HepG2 (cell line): ENCODE data around the gene CDKN1A. TPM values are rescaled to one million over a fixed set of nuclear protein-coding genes. Genes with fewer than 3 reads are reported as not detected.
A peak's percentile ranks its signal among the peaks of the same experiment; 100 is the strongest.

Experiments
- CC2D1A ChIP-seq: sonication (generic); formaldehyde crosslinking; IDR thresholded peaks from 2 replicates; pipeline ENCODE4 v1.8.1; 2023; ENCODE audit warnings: mild to moderate bottlenecking, missing genetic modification reagents
- ETV6 ChIP-seq: sonication (generic); formaldehyde crosslinking; conservative IDR thresholded peaks from 2 replicates; pipeline ENCODE4 v1.4.0; 2020; ENCODE audit warnings: missing genetic modification reagents
- HIVEP1 ChIP-seq: sonication (generic); formaldehyde crosslinking; IDR thresholded peaks from 2 replicates; pipeline ENCODE4 v1.4.0; 2020; ENCODE audit warnings: mild to moderate bottlenecking, missing genetic modification reagents
- MATR3 ChIP-seq: sonication (generic); formaldehyde crosslinking; IDR thresholded peaks from 2 replicates; pipeline ENCODE4 v1.4.0; 2020; ENCODE audit warnings: missing genetic modification reagents
- MTF1 ChIP-seq: sonication (generic); formaldehyde crosslinking; IDR thresholded peaks from 2 replicates; pipeline ENCODE4 v1.5.0; 2020; ENCODE audit warnings: missing genetic modification reagents
- MXD1 ChIP-seq: sonication (generic); formaldehyde crosslinking; IDR thresholded peaks from 2 replicates; pipeline ENCODE4 v1.4.0; 2020; ENCODE audit warnings: mild to moderate bottlenecking, missing genetic modification reagents
- NBN ChIP-seq: fragments of 450-650 bp; conservative IDR thresholded peaks from 2 replicates; pipeline ENCODE4 v1.6.1; 2017
- PHF20 ChIP-seq: sonication (generic); formaldehyde crosslinking; IDR thresholded peaks from 2 replicates; pipeline ENCODE4 v1.5.0; 2020; ENCODE audit warnings: mild to moderate bottlenecking, missing genetic modification reagents
- RFXAP ChIP-seq: sonication (generic); formaldehyde crosslinking; IDR thresholded peaks from 2 replicates; pipeline ENCODE4 v1.4.0; 2020; ENCODE audit warnings: missing genetic modification reagents, borderline replicate concordance
- SAP130 ChIP-seq: IDR thresholded peaks from 2 replicates; pipeline ENCODE4 v1.6.1; 2016; ENCODE audit warnings: low read depth
- TIGD3 ChIP-seq: sonication (generic); formaldehyde crosslinking; IDR thresholded peaks from 2 replicates; pipeline ENCODE4 v1.5.1; 2020; ENCODE audit warnings: mild to moderate bottlenecking, missing genetic modification reagents, borderline replicate concordance
- ZBTB10 ChIP-seq: sonication (generic); formaldehyde crosslinking; IDR thresholded peaks from 2 replicates; pipeline ENCODE4 v1.4.0; 2020; ENCODE audit warnings: missing genetic modification reagents, borderline replicate concordance
- ZBTB46 ChIP-seq: sonication (generic); formaldehyde crosslinking; IDR thresholded peaks from 2 replicates; pipeline ENCODE4 v1.4.0; 2020; ENCODE audit warnings: mild to moderate bottlenecking, missing genetic modification reagents, borderline replicate concordance
- ZNF124 ChIP-seq: sonication (generic); formaldehyde crosslinking; IDR thresholded peaks from 2 replicates; pipeline ENCODE4 v1.4.0; 2020; ENCODE audit warnings: missing genetic modification reagents
- ZNF253 ChIP-seq: sonication (generic); formaldehyde crosslinking; IDR thresholded peaks from 2 replicates; pipeline ENCODE4 v1.8.0; 2022; ENCODE audit warnings: mild to moderate bottlenecking, missing genetic modification reagents, borderline replicate concordance
- ZNF331 ChIP-seq: sonication (generic); formaldehyde crosslinking; IDR thresholded peaks from 2 replicates; pipeline ENCODE4 v1.4.0; 2020; ENCODE audit warnings: missing genetic modification reagents
- ZNF446 ChIP-seq: sonication (generic); formaldehyde crosslinking; IDR thresholded peaks from 2 replicates; pipeline ENCODE4 v1.5.0; 2020; ENCODE audit warnings: mild to moderate bottlenecking, missing genetic modification reagents
- ZNF598 ChIP-seq: sonication (generic); formaldehyde crosslinking; IDR thresholded peaks from 2 replicates; pipeline ENCODE4 v1.5.1; 2020; ENCODE audit warnings: mild to moderate bottlenecking, missing genetic modification reagents, borderline replicate concordance
- ZNF780A ChIP-seq: sonication (generic); formaldehyde crosslinking; IDR thresholded peaks from 2 replicates; pipeline ENCODE4 v1.8.0; 2022; ENCODE audit warnings: mild to moderate bottlenecking, missing genetic modification reagents, moderate library complexity
- ZNF788 ChIP-seq: sonication (generic); formaldehyde crosslinking; IDR thresholded peaks from 2 replicates; pipeline ENCODE4 v1.5.0; 2020; ENCODE audit warnings: mild to moderate bottlenecking, missing genetic modification reagents, borderline replicate concordance
- polyA plus RNA-seq, 8 experiments: library from polyadenylated mRNA; depleted of rRNA in 3 of 8; stranded (reverse) in 7 of 8; unstranded in 1 of 8; fragments of >200 nt; fragmentation: Illumina TruSeq in 4 of 8; extraction: Trizol in 4 of 8; gene quantifications; 2 replicates each; pipeline versions ENCODE4 v1.2.1 to v1.2.3, GENCODE V29; 2011 to 2016; ENCODE audit warnings: low read depth in 4 of 8, missing spikeins in 1 of 8, mixed read lengths in 1 of 8; ENCODE audit not compliant: insufficient read depth in 1 of 8
- total RNA-seq, 5 experiments: library from RNA; depleted of rRNA; stranded (reverse); fragments of >200 nt; fragmentation: Illumina TruSeq; extraction: Trizol; gene quantifications; 2 replicates each; pipeline ENCODE4 v1.2.3, GENCODE V29; 2016; ENCODE audit warnings: low read depth in 1 of 5
- TF ChIP-seq, protein P1 (sequence below): sonication (generic); formaldehyde crosslinking; IDR thresholded peaks from 2 replicates; pipeline ENCODE4 v1.4.0; 2020; ENCODE audit warnings: mild to moderate bottlenecking, missing genetic modification reagents
- TF ChIP-seq, protein P2 (sequence below): sonication (generic); formaldehyde crosslinking; IDR thresholded peaks from 2 replicates; pipeline ENCODE4 v1.4.0; 2020; ENCODE audit warnings: mild to moderate bottlenecking, missing genetic modification reagents

CDKN1A gene
- total and polyA plus RNA-seq, 2 of the 13 experiments (the other 11 are each of a cell fraction or from before 2014, with no cell fraction given): 60.7 to 92.1 TPM

- TF ChIP-seq, protein P1, sequence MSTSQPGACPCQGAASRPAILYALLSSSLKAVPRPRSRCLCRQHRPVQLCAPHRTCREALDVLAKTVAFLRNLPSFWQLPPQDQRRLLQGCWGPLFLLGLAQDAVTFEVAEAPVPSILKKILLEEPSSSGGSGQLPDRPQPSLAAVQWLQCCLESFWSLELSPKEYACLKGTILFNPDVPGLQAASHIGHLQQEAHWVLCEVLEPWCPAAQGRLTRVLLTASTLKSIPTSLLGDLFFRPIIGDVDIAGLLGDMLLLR: no peak
- TF ChIP-seq PHF20 (CRISPR knock-in tag) (no peak), MXD1 (CRISPR knock-in tag) (0 out of 2 replicates have a peak, but pooled peaks have one; percentile 9), TIGD3 (CRISPR knock-in tag) (no peak), ZNF598 (CRISPR knock-in tag) (no peak), ZNF446 (no peak), ZNF124 (no peak; the same call in 1 of the 2 replicates), ETV6 (CRISPR knock-in tag) (no peak), MTF1 (no peak), RFXAP (CRISPR knock-in tag) (peak; percentile 47; the same call in 1 of the 2 replicates), ZBTB10 (no peak), CC2D1A (CRISPR knock-in tag) (no peak), ZNF253 (CRISPR knock-in tag) (no peak), NBN (no peak), MATR3 (CRISPR knock-in tag) (no peak), HIVEP1 (CRISPR knock-in tag) (peak; percentile 45; the same call in 1 of the 2 replicates), ZNF788 (peak; percentile 84; the same call in 1 of the 2 replicates), ZNF331 (CRISPR knock-in tag) (no peak), ZBTB46 (CRISPR knock-in tag) (no peak; the same call in 1 of the 2 replicates), SAP130 (CRISPR knock-in tag) (peak; percentile 57), ZNF780A (no peak)
- TF ChIP-seq, protein P2, sequence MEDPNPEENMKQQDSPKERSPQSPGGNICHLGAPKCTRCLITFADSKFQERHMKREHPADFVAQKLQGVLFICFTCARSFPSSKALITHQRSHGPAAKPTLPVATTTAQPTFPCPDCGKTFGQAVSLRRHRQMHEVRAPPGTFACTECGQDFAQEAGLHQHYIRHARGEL (CRISPR knock-in tag): no peak
These were observed 35.3 kb upstream of the CDKN1A start (continued) for GRCh38 chr6:36642913-36643817.
